Activated CD4-positive, alpha-beta T cell treated with anti-CD3 and anti-CD28 coated beads for 24 hours (primary cell): Measurements from ENCODE around the gene SORD.
"Not testable (repeated sequence)": the region's sequence is repeated elsewhere in the genome, so short reads cannot be mapped to it uniquely, and the experiment has no call there.

Experiments
- DNase-seq, 2 donors: peaks; one replicate each; pipeline ENCODE4 v3.0.0-alpha.2; 2020; ENCODE audit warnings: low read depth in 2 of 2

Gene SORD

GRCh38 chr15:45062301-45062700 is 39.3 kb downstream of the SORD start:
- DNase-seq, result not testable (repeated sequence)

- no peak for DNase-seq
Measured at GRCh38 chr15:45064386-45064785, 41.4 kb downstream of the SORD start.

GRCh38 chr15:45069942-45070360 is 47.0 kb downstream of the SORD start:
- not testable (repeated sequence) for DNase-seq

- DNase-seq, result not testable (repeated sequence)
Measured at GRCh38 chr15:45073602-45074001, 50.6 kb downstream of the SORD start.

- DNase-seq, result not testable (repeated sequence)
Measured at GRCh38 chr15:45075440-45076320, 52.7 kb downstream of the SORD start.

- not testable (repeated sequence) for DNase-seq
Measured at GRCh38 chr15:45077391-45077790, 54.4 kb downstream of the SORD start.

- not testable (repeated sequence) for DNase-seq
Measured at GRCh38 chr15:45079201-45079600, 56.2 kb downstream of the SORD start.

- DNase-seq, result not testable (repeated sequence)
Measured at GRCh38 chr15:45079628-45080246, 56.7 kb downstream of the SORD start.

GRCh38 chr15:45080593-45080992 is 57.6 kb downstream of the SORD start:
- not testable (repeated sequence) for DNase-seq

- DNase-seq, result not testable (repeated sequence)
Measured at GRCh38 chr15:45082412-45082811, 59.4 kb downstream of the SORD start.

GRCh38 chr15:45083223-45083622 is 60.2 kb downstream of the SORD start:
- no peak for DNase-seq

GRCh38 chr15:45084163-45084562 is 61.2 kb downstream of the SORD start:
- no peak for DNase-seq

GRCh38 chr15:45087513-45087912 is 64.5 kb downstream of the SORD start:
- DNase-seq, result no peak

- no peak for DNase-seq
Measured at GRCh38 chr15:45088801-45089711, 66.1 kb downstream of the SORD start.

- no peak for DNase-seq
Measured at GRCh38 chr15:45089712-45090373, 66.8 kb downstream of the SORD start.

GRCh38 chr15:45091161-45091560 is 68.2 kb downstream of the SORD start:
- DNase-seq, result no peak

GRCh38 chr15:45091576-45091975 is 68.6 kb downstream of the SORD start:
- DNase-seq, result no peak

GRCh38 chr15:45093013-45093412 is 70.0 kb downstream of the SORD start:
- DNase-seq, result no peak

GRCh38 chr15:45093622-45094357 is 70.8 kb downstream of the SORD start:
- no peak for DNase-seq

GRCh38 chr15:45094358-45094730 is 71.3 kb downstream of the SORD start:
- no peak for DNase-seq

- DNase-seq, result no peak
Measured at GRCh38 chr15:45095661-45096060, 72.7 kb downstream of the SORD start.
